Neural progenitor cell (in vitro differentiated cells): ENCODE measurements around the gene GLCCI1. TPM values are rescaled to one million over a fixed set of nuclear protein-coding genes. Genes with fewer than 3 reads are reported as not detected.

Experiments used
- DNase-seq: peaks from one replicate; pipeline ENCODE4 v3.0.0-alpha.2; 2016; ENCODE audit warnings: low spot score
- H2AFZ ChIP-seq: fragments of 200-600 bp; sonication (generic); replicated peaks from 2 replicates; pipeline ENCODE4 v1.6.1; 2016; ENCODE audit warnings: antibody characterized with exemption
- H3F3A ChIP-seq: fragments of 200-600 bp; sonication (generic); 2 replicates; pipeline ENCODE4 v1.6.1; 2016; ENCODE audit warnings: antibody characterized with exemption, low read depth
- H3K27ac ChIP-seq: fragments of 200-600 bp; sonication (generic); 2 replicates; pipeline ENCODE4 v1.5.1; 2016; ENCODE audit warnings: mild to moderate bottlenecking
- H3K27me3 ChIP-seq: fragments of 200-600 bp; sonication (generic); 2 replicates; pipeline ENCODE4 v1.6.1; 2016; ENCODE audit warnings: mild to moderate bottlenecking, moderate library complexity
- H3K36me3 ChIP-seq: fragments of 200-600 bp; sonication (generic); 2 replicates; pipeline ENCODE4 v1.5.1; 2016
- H3K4me1 ChIP-seq: fragments of 200-600 bp; sonication (generic); 2 replicates; pipeline ENCODE4 v1.6.1; 2016; ENCODE audit warnings: mixed run types
- H3K4me2 ChIP-seq: fragments of 200-600 bp; sonication (generic); 2 replicates; pipeline ENCODE4 v1.6.1; 2016
- H3K4me3 ChIP-seq: fragments of 200-600 bp; sonication (generic); 2 replicates; pipeline ENCODE4 v1.5.1; 2016
- H3K79me2 ChIP-seq: fragments of 200-600 bp; sonication (generic); 2 replicates; pipeline ENCODE4 v1.6.1; 2016; ENCODE audit warnings: low read depth
- H3K9ac ChIP-seq: fragments of 200-600 bp; sonication (generic); 2 replicates; pipeline ENCODE4 v1.6.1; 2016
- H3K9me3 ChIP-seq: fragments of 200-600 bp; sonication (generic); 2 replicates; pipeline ENCODE4 v1.5.1; 2016; ENCODE audit warnings: low read depth
- H4K20me1 ChIP-seq: fragments of 200-600 bp; sonication (generic); 2 replicates; pipeline ENCODE4 v1.6.1; 2016; ENCODE audit warnings: low read depth
- H3K27ac Mint-ChIP-seq: 3 replicates; pipeline ENCODE4 v1.8.0; 2021; ENCODE audit warnings: mixed read lengths
- H3K27me3 Mint-ChIP-seq: 2 replicates; pipeline ENCODE4 v1.8.0; 2022; ENCODE audit warnings: low read depth, mild to moderate bottlenecking, inconsistent platforms, moderate library complexity, mixed read lengths; ENCODE audit not compliant: insufficient read depth
- H3K36me3 Mint-ChIP-seq: 3 replicates; pipeline ENCODE4 v1.8.0; 2021; ENCODE audit warnings: mixed read lengths
- H3K4me1 Mint-ChIP-seq: 3 replicates; pipeline ENCODE4 v1.8.0; 2021; ENCODE audit warnings: mixed read lengths
- H3K4me3 Mint-ChIP-seq: 3 replicates; pipeline ENCODE4 v1.8.0; 2021; ENCODE audit warnings: mild to moderate bottlenecking, moderate library complexity, mixed read lengths
- H3K9me3 Mint-ChIP-seq: 3 replicates; pipeline ENCODE4 v1.8.0; 2020; ENCODE audit warnings: mixed read lengths
- EZH2 ChIP-seq: fragments of 200-600 bp; sonication (generic); IDR thresholded peaks from 2 replicates; pipeline ENCODE4 v1.6.1; 2017; ENCODE audit warnings: antibody characterized with exemption, mild to moderate bottlenecking, moderate library complexity
- EZH2phosphoT487 ChIP-seq: fragments of 200-600 bp; sonication (generic); IDR thresholded peaks from 2 replicates; pipeline ENCODE4 v1.6.1; 2017; ENCODE audit warnings: antibody characterized with exemption
- total RNA-seq: library from RNA; depleted of rRNA; stranded (reverse); fragments of >200 nt; gene quantifications from 2 replicates; pipeline ENCODE4 v1.2.3, GENCODE V29; 2015; ENCODE audit warnings: low replicate concordance
- TF ChIP-seq, protein P1 (sequence below): fragments of 200-600 bp; sonication (generic); IDR thresholded peaks from 2 replicates; pipeline ENCODE4 v1.5.1; 2017; ENCODE audit warnings: antibody characterized with exemption, mild to moderate bottlenecking

Gene GLCCI1
- total RNA-seq, 1 donor from 2014 or later, result 78.0 TPM

DNA sequence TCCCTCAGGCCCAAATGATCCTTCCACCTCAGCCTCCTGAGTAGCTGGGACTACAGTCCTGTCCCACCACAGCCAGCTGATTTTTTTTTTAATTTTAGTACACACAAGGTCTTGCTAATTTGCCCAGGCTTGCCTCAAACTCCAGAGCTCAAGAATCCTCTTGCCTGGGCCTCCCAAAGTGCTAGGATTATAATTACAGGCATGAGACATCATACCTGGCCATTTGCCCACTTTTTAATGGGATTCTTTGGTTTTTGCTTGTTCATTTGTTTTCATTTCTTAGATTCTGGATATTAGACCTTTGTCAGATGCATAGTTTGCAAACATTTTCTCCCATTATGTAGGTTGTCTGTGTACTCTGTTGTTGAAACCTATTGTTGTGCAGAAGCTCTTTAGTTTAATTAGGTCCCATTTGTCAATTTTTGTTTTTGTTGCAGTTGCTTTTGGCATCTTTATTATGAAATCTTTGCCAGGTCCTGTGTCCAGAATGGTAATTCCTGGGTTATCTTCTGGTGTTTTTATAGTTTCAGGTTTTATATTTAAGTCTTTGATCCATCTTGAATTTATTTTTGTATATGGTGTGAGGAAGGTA lies 95.2 kb downstream of the GLCCI1 start:
- Histone ChIP-seq H3K4me1 (peaks cover 11% of the 10 kb centered on the region), H3K36me3 (peaks cover 17% of the 10 kb centered on the region), H3K9me3 (no peaks in the 10 kb centered on the region), H3K27ac (no peak overlapping the region), H2AFZ (no peak overlapping the region), H3K4me3 (no peak overlapping the region), H3K79me2 (peaks cover 19% of the 10 kb centered on the region), H3K27me3 (no peaks in the 10 kb centered on the region), H3K4me2 (no peak overlapping the region), H3F3A (no peaks in the 10 kb centered on the region), H4K20me1 (peaks cover 15% of the 10 kb centered on the region), H3K9ac (no peak overlapping the region)
- no peaks in the 10 kb centered on the region for H3K27me3 Mint-ChIP-seq
- peaks cover 4% of the 10 kb centered on the region for H3K4me1 Mint-ChIP-seq
- TF ChIP-seq EZH2phosphoT487 (no peak), EZH2 (no peak)
- TF ChIP-seq, protein P1, sequence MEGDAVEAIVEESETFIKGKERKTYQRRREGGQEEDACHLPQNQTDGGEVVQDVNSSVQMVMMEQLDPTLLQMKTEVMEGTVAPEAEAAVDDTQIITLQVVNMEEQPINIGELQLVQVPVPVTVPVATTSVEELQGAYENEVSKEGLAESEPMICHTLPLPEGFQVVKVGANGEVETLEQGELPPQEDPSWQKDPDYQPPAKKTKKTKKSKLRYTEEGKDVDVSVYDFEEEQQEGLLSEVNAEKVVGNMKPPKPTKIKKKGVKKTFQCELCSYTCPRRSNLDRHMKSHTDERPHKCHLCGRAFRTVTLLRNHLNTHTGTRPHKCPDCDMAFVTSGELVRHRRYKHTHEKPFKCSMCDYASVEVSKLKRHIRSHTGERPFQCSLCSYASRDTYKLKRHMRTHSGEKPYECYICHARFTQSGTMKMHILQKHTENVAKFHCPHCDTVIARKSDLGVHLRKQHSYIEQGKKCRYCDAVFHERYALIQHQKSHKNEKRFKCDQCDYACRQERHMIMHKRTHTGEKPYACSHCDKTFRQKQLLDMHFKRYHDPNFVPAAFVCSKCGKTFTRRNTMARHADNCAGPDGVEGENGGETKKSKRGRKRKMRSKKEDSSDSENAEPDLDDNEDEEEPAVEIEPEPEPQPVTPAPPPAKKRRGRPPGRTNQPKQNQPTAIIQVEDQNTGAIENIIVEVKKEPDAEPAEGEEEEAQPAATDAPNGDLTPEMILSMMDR, result no peak
- no peak for DNase-seq
- H3K9me3 Mint-ChIP-seq, result peaks cover 15% of the 10 kb centered on the region
- H3K36me3 Mint-ChIP-seq, result peaks cover 48% of the 10 kb centered on the region
- no peak overlapping the region for H3K4me3 Mint-ChIP-seq
- no peak overlapping the region for H3K27ac Mint-ChIP-seq

DNA sequence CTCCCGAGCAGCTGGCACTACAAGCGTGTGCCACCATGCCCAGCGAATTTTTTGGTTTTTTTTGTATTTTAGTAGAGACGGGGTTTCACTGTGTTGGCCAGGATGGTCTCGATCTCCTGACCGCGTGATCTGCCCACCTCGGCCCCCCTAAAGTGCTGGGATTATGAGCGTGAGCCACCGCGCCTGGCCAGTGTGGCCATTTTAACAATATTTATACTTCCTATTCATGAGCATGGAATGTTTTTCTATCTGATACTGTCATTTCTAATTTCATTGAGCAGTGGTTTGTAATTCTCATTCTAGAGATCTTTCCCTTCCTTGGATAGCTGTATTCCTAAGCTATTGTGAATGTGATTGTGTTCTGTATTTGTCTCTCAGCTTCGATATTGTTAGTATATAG lies 96.2 kb downstream of the GLCCI1 start:
- DNase-seq, result no peak
- H3K36me3 ChIP-seq, result peaks cover 15% of the 10 kb centered on the region
- no peak overlapping the region for H2AFZ ChIP-seq
- peaks cover 15% of the 10 kb centered on the region for H3K9me3 Mint-ChIP-seq
- H3K27me3 ChIP-seq, result no peaks in the 10 kb centered on the region
- no peak overlapping the region for H3K4me2 ChIP-seq
- H3K27me3 Mint-ChIP-seq, result no peaks in the 10 kb centered on the region
- H3K4me3 Mint-ChIP-seq, result no peak overlapping the region
- peaks cover 4% of the 10 kb centered on the region for H3K4me1 Mint-ChIP-seq
- peaks cover 21% of the 10 kb centered on the region for H4K20me1 ChIP-seq
- no peaks in the 10 kb centered on the region for H3K9me3 ChIP-seq
- H3K9ac ChIP-seq, result no peak overlapping the region
- no peak overlapping the region for H3K27ac Mint-ChIP-seq
- H3K4me1 ChIP-seq, result peaks cover 11% of the 10 kb centered on the region
- peaks cover 44% of the 10 kb centered on the region for H3K36me3 Mint-ChIP-seq
- H3K4me3 ChIP-seq, result no peak overlapping the region
- no peaks in the 10 kb centered on the region for H3F3A ChIP-seq
- peaks cover 19% of the 10 kb centered on the region for H3K79me2 ChIP-seq
- TF ChIP-seq EZH2 (no peak), EZH2phosphoT487 (no peak)
- TF ChIP-seq, protein P1, result no peak
- H3K27ac ChIP-seq, result no peak overlapping the region

DNA sequence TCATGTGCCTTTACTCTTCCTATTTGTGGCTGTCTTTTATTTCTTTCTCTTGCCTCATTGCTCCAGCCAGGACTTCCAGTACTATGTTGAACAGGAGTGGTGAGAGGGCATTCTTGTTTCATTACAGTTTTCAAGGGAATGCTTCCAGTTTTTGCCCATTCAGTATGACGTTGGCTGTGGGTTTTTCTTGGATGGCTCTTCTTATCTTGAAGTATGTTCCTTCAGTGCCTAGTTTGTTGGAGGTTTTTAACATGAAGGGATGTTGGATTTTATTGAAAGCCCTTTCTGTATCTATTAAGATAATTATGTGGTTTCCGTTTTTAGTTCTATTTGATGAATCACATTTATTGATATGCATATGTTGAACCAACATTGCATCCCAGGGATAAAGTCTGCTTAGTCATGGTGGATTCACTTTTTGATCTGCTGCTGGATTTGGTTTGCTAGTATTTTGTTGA lies 96.8 kb downstream of the GLCCI1 start:
- no peak overlapping the region for H3K4me2 ChIP-seq

More for the DNA sequence above, 96.8 kb downstream of the GLCCI1 start:
- H3K27ac Mint-ChIP-seq, result no peak overlapping the region
- H3K9me3 ChIP-seq, result no peaks in the 10 kb centered on the region
- H3K79me2 ChIP-seq, result peaks cover 19% of the 10 kb centered on the region
- H2AFZ ChIP-seq, result no peak overlapping the region
- H3K9ac ChIP-seq, result no peak overlapping the region
- DNase-seq, result no peak
- H3F3A ChIP-seq, result no peaks in the 10 kb centered on the region
- peaks cover 15% of the 10 kb centered on the region for H3K9me3 Mint-ChIP-seq
- H3K27me3 Mint-ChIP-seq, result no peaks in the 10 kb centered on the region
- no peak overlapping the region for H3K27ac ChIP-seq
- TF ChIP-seq EZH2phosphoT487, result no peak
- TF ChIP-seq, protein P1, result no peak
- H3K27me3 ChIP-seq, result no peaks in the 10 kb centered on the region
- H3K36me3 ChIP-seq, result peaks cover 11% of the 10 kb centered on the region
- H3K4me3 ChIP-seq, result no peak overlapping the region
- peaks cover 4% of the 10 kb centered on the region for H3K4me1 Mint-ChIP-seq
- no peak overlapping the region for H3K4me3 Mint-ChIP-seq
- H4K20me1 ChIP-seq, result peaks cover 21% of the 10 kb centered on the region
- peaks cover 11% of the 10 kb centered on the region for H3K4me1 ChIP-seq
- peaks cover 39% of the 10 kb centered on the region for H3K36me3 Mint-ChIP-seq
